H9 (cell line): ENCODE data around the gene FRY. TPM values are rescaled to one million over a fixed set of nuclear protein-coding genes. Genes with fewer than 3 reads are reported as not detected.

Experiments
- DNase-seq: peaks from one replicate; pipeline ENCODE4 v3.0.0-alpha.2; 2017
- H2AFZ ChIP-seq: one replicate; pipeline ENCODE4 v1.6.1; 2013; ENCODE audit warnings: mild to moderate bottlenecking, low read length, control low read depth, moderate library complexity
- H2AK5ac ChIP-seq: 2 replicates; pipeline ENCODE4 v1.6.1; 2013; ENCODE audit warnings: low read length, control low read depth, mixed read lengths; ENCODE audit not compliant: insufficient read length
- H2BK120ac ChIP-seq: one replicate; pipeline ENCODE4 v1.6.1; 2013; ENCODE audit warnings: low read depth, mild to moderate bottlenecking, low read length, control low read depth, inconsistent platforms; ENCODE audit not compliant: poor library complexity, severe bottlenecking
- H2BK12ac ChIP-seq: 2 replicates; pipeline ENCODE4 v1.6.1; 2013; ENCODE audit warnings: low read length, control low read depth, mixed read lengths, low read depth; ENCODE audit not compliant: insufficient read length
- H2BK15ac ChIP-seq: 2 replicates; pipeline ENCODE4 v1.6.1; 2013; ENCODE audit warnings: low read depth, low read length, control low read depth
- H2BK20ac ChIP-seq: one replicate; pipeline ENCODE4 v1.6.1; 2013; ENCODE audit warnings: low read depth, mild to moderate bottlenecking, low read length, control low read depth, inconsistent platforms; ENCODE audit not compliant: poor library complexity, severe bottlenecking
- H2BK5ac ChIP-seq: 2 replicates; pipeline ENCODE4 v1.6.1; 2013; ENCODE audit warnings: low read length, control low read depth, mixed read lengths; ENCODE audit not compliant: insufficient read length
- H3K14ac ChIP-seq: 2 replicates; pipeline ENCODE4 v1.6.1; 2013; ENCODE audit warnings: low read length, control low read depth; ENCODE audit not compliant: insufficient read depth
- H3K18ac ChIP-seq: 2 replicates; pipeline ENCODE4 v1.6.1; 2013; ENCODE audit warnings: low read depth, mild to moderate bottlenecking, mixed read lengths, low read length, control low read depth; ENCODE audit not compliant: insufficient read length
- H3K23ac ChIP-seq: 2 replicates; pipeline ENCODE4 v1.6.1; 2013; ENCODE audit warnings: low read length, control low read depth, mixed read lengths, low read depth; ENCODE audit not compliant: insufficient read length
- H3K23me2 ChIP-seq: 2 replicates; pipeline ENCODE4 v1.6.1; 2013; ENCODE audit warnings: low read depth, mild to moderate bottlenecking, mixed read lengths, low read length, control low read depth; ENCODE audit not compliant: insufficient read length, poor library complexity, severe bottlenecking
- H3K27ac ChIP-seq: 2 replicates; pipeline ENCODE4 v1.5.1; 2013; ENCODE audit warnings: low read length, control low read depth, mixed read lengths, low read depth; ENCODE audit not compliant: insufficient read length
- H3K27me3 ChIP-seq: 2 replicates; pipeline ENCODE4 v1.6.1; 2013; ENCODE audit warnings: low read length, control low read depth, inconsistent platforms; ENCODE audit not compliant: insufficient read depth
- H3K4ac ChIP-seq: 2 replicates; pipeline ENCODE4 v1.6.1; 2013; ENCODE audit warnings: low read depth, mild to moderate bottlenecking, control low read depth, inconsistent platforms, low read length, moderate library complexity
- H3K4me1 ChIP-seq: 2 replicates; pipeline ENCODE4 v1.6.1; 2013; ENCODE audit warnings: low read length, control low read depth, inconsistent platforms; ENCODE audit not compliant: insufficient read depth
- H3K4me2 ChIP-seq: 2 replicates; pipeline ENCODE4 v1.6.1; 2013; ENCODE audit warnings: low read length, control low read depth, mixed read lengths; ENCODE audit not compliant: insufficient read length, insufficient read depth
- H3K56ac ChIP-seq: 2 replicates; pipeline ENCODE4 v1.6.1; 2013; ENCODE audit warnings: low read depth, mild to moderate bottlenecking, mixed read lengths, low read length, control low read depth; ENCODE audit not compliant: insufficient read length
- H3K79me1 ChIP-seq: 2 replicates; pipeline ENCODE4 v1.6.1; 2013; ENCODE audit warnings: low read depth, mild to moderate bottlenecking, moderate library complexity, low read length, control low read depth, inconsistent platforms; ENCODE audit not compliant: insufficient read depth, poor library complexity, severe bottlenecking
- H3K79me2 ChIP-seq: 2 replicates; pipeline ENCODE4 v1.6.1; 2013; ENCODE audit warnings: low read length, control low read depth, inconsistent platforms; ENCODE audit not compliant: insufficient read depth
- H3K9ac ChIP-seq: 2 replicates; pipeline ENCODE4 v1.6.1; 2013; ENCODE audit warnings: low read length, control low read depth, mixed read lengths; ENCODE audit not compliant: insufficient read length; ENCODE audit errors: extremely low read depth
- H3K9me3 ChIP-seq: one replicate; pipeline ENCODE4 v1.6.1; 2013; ENCODE audit warnings: low read depth, low read length, inconsistent platforms; ENCODE audit not compliant: control insufficient read depth
- H3T11ph ChIP-seq: one replicate; pipeline ENCODE4 v1.6.1; 2013; ENCODE audit warnings: mild to moderate bottlenecking, low read length, control low read depth, inconsistent platforms
- H4K20me1 ChIP-seq: one replicate; pipeline ENCODE4 v1.6.1; 2013; ENCODE audit not compliant: control insufficient read depth, insufficient read length, insufficient read depth
- H4K5ac ChIP-seq: 2 replicates; pipeline ENCODE4 v1.6.1; 2013; ENCODE audit warnings: low read depth, mild to moderate bottlenecking, mixed read lengths, low read length, control low read depth; ENCODE audit not compliant: insufficient read length
- H4K8ac ChIP-seq: replicated peaks from 2 replicates; pipeline ENCODE4 v1.6.1; 2013; ENCODE audit warnings: low read length, control low read depth, mixed read lengths, low read depth; ENCODE audit not compliant: insufficient read length
- H4K91ac ChIP-seq: 2 replicates; pipeline ENCODE4 v1.6.1; 2013; ENCODE audit warnings: low read depth, mild to moderate bottlenecking, moderate library complexity, mixed read lengths, low read length, control low read depth; ENCODE audit not compliant: insufficient read length
- H3K27ac Mint-ChIP-seq, 3 experiments: 2 replicates in 2 of 3; 3 replicates in 1 of 3; pipeline ENCODE4 v1.8.0; 2020 to 2021; ENCODE audit warnings: mixed read lengths in 3 of 3, mild to moderate bottlenecking in 1 of 3, moderate library complexity in 1 of 3
- H3K27me3 Mint-ChIP-seq: 2 replicates; pipeline ENCODE4 v1.8.0; 2021; ENCODE audit warnings: low read depth, mild to moderate bottlenecking, moderate library complexity, mixed read lengths
- H3K36me3 Mint-ChIP-seq, 3 experiments: 2 replicates in 2 of 3; 3 replicates in 1 of 3; pipeline ENCODE4 v1.8.0; 2020 to 2021; ENCODE audit warnings: low read depth in 3 of 3, mixed read lengths in 3 of 3; ENCODE audit not compliant: insufficient read depth in 1 of 3
- H3K4me1 Mint-ChIP-seq, 2 experiments: 2 replicates each; pipeline ENCODE4 v1.8.0; 2020; ENCODE audit warnings: mixed read lengths in 2 of 2
- H3K4me3 Mint-ChIP-seq, 2 experiments: 2 replicates in 1 of 2; 3 replicates in 1 of 2; pipeline ENCODE4 v1.8.0; 2020 to 2021; ENCODE audit warnings: mild to moderate bottlenecking in 2 of 2, mixed read lengths in 2 of 2, moderate library complexity in 1 of 2
- H3K9me3 Mint-ChIP-seq, 2 experiments: 2 replicates in 1 of 2; 3 replicates in 1 of 2; pipeline ENCODE4 v1.8.0; 2020; ENCODE audit warnings: mild to moderate bottlenecking in 2 of 2, mixed read lengths in 2 of 2, moderate library complexity in 1 of 2
- WGBS: extraction: QIAGEN DNeasy Blood & Tissue Kit; methylation state at CpG from one replicate; pipeline ENCODE4 v1.1.7; 2013; ENCODE audit warnings: missing lambda C conversion rate, low lambda C conversion rate, mixed read lengths; ENCODE audit not compliant: insufficient read length; ENCODE audit errors: extremely low coverage; 5-methylcytosine and 5-hydroxymethylcytosine counted together
- total RNA-seq: library from RNA; stranded (reverse); gene quantifications from 2 replicates; pipeline ENCODE4 v1.2.1, GENCODE V29; 2021
- TF ChIP-seq, protein P1 (sequence below): fragments of 200-600 bp; sonication (generic); conservative IDR thresholded peaks from 3 replicates; pipeline ENCODE4 v1.8.0; 2021; ENCODE audit warnings: antibody characterized with exemption, mild to moderate bottlenecking

FRY gene
- total RNA-seq, 1 experiment from 2014 or later, result 5.2 TPM

DNA sequence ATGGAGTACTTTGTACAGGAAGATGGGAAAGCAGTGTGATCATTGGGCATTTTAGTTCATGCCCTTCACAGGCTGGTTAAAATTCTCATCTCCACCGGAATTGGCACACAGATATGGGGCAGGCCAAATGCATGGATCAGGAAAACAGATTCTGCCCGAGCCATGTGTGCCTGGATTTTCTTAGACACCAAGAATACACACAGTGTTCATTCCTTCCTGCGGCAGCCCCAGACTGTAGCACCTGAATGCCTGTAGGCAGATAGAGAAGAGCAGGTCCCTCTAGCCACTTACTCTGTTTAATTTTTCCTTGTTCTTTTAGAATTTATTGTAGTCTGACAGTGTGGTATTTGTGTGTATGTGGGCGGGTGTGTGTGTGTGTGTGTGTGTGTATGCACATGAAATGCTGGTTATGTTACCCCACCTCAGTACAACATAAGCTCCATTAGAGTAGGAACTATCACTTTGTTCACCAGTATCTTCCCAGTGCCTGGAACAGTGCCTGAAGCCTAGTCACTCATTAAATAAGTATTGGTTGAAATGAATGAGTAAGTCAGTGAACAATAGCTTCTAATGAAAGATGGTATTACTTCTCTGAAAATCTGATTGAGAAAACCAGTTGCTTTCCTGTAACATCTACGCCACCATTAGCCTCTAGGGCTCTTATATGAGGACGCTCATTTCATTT, 41.7 kb downstream of the FRY start:
- H3K4me1 ChIP-seq, result no peaks in the 10 kb centered on the region; the same call in 1 of the 2 replicates
- Mint-ChIP-seq H3K4me3 (no peak overlapping the region), H3K27ac (peak overlapping the region in 2 of 3 experiments; percentile 2 to 14; a peak in 1 of 7 replicates), H3K36me3 (peaks cover 5 to 8% (median 7%) of the 10 kb centered on the region in 3 experiments; a peak in 5 of 7 replicates), H3K4me1 (peaks cover 19 to 22% of the 10 kb centered on the region in 2 experiments), H3K9me3 (peaks cover 9 to 11% of the 10 kb centered on the region in 2 experiments; a peak in 4 of 5 replicates), H3K27me3 (peaks cover 2% of the 10 kb centered on the region; the same call in 1 of the 2 replicates)
- H3K79me1 ChIP-seq, result no peaks in the 10 kb centered on the region
- H3K14ac ChIP-seq, result no peak overlapping the region
- no peak overlapping the region for H2BK15ac ChIP-seq
- H4K20me1 ChIP-seq, result no peaks in the 10 kb centered on the region
- H3K79me2 ChIP-seq, result no peaks in the 10 kb centered on the region
- H3K9me3 ChIP-seq, result no peaks in the 10 kb centered on the region
- no peak overlapping the region for H3K9ac ChIP-seq
- H2BK12ac ChIP-seq, result no peak overlapping the region
- no peak overlapping the region for H2BK20ac ChIP-seq
- WGBS, result no CpG with 5 or more reads among the region's 6 CpGs
- no peak overlapping the region for H4K91ac ChIP-seq
- no peak overlapping the region for H2BK120ac ChIP-seq
- no peak overlapping the region for H3K56ac ChIP-seq
- no peak overlapping the region for H2BK5ac ChIP-seq
- H3K23me2 ChIP-seq, result no peaks in the 10 kb centered on the region
- no peak overlapping the region for H2AK5ac ChIP-seq
- no peak overlapping the region for H3K4ac ChIP-seq
- no peak overlapping the region for H3K18ac ChIP-seq
- TF ChIP-seq, protein P1, sequence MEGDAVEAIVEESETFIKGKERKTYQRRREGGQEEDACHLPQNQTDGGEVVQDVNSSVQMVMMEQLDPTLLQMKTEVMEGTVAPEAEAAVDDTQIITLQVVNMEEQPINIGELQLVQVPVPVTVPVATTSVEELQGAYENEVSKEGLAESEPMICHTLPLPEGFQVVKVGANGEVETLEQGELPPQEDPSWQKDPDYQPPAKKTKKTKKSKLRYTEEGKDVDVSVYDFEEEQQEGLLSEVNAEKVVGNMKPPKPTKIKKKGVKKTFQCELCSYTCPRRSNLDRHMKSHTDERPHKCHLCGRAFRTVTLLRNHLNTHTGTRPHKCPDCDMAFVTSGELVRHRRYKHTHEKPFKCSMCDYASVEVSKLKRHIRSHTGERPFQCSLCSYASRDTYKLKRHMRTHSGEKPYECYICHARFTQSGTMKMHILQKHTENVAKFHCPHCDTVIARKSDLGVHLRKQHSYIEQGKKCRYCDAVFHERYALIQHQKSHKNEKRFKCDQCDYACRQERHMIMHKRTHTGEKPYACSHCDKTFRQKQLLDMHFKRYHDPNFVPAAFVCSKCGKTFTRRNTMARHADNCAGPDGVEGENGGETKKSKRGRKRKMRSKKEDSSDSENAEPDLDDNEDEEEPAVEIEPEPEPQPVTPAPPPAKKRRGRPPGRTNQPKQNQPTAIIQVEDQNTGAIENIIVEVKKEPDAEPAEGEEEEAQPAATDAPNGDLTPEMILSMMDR, result no peak
- no peak overlapping the region for H3K23ac ChIP-seq
- no peak overlapping the region for H2AFZ ChIP-seq
- H3K4me2 ChIP-seq, result no peak overlapping the region
- H3K27me3 ChIP-seq, result no peaks in the 10 kb centered on the region
- H3T11ph ChIP-seq, result no peak overlapping the region
- H4K5ac ChIP-seq, result no peak overlapping the region
- no peak overlapping the region for H3K27ac ChIP-seq
- no peak for DNase-seq
- no peak overlapping the region for H4K8ac ChIP-seq
